NCI-H1930 (cell line): Measurements from ENCODE around the gene VDR.
A peak's percentile ranks its signal among the peaks of the same experiment; 100 is the strongest.
"Not testable (repeated sequence)": the region's sequence is repeated elsewhere in the genome, so short reads cannot be mapped to it uniquely, and the experiment has no call there.

ENCODE experiments used
- DNase-seq, 2 experiments: peaks; one replicate each; lab custom pipeline; 2025; lab: John Stamatoyannopoulos, UW

Gene VDR

DNA sequence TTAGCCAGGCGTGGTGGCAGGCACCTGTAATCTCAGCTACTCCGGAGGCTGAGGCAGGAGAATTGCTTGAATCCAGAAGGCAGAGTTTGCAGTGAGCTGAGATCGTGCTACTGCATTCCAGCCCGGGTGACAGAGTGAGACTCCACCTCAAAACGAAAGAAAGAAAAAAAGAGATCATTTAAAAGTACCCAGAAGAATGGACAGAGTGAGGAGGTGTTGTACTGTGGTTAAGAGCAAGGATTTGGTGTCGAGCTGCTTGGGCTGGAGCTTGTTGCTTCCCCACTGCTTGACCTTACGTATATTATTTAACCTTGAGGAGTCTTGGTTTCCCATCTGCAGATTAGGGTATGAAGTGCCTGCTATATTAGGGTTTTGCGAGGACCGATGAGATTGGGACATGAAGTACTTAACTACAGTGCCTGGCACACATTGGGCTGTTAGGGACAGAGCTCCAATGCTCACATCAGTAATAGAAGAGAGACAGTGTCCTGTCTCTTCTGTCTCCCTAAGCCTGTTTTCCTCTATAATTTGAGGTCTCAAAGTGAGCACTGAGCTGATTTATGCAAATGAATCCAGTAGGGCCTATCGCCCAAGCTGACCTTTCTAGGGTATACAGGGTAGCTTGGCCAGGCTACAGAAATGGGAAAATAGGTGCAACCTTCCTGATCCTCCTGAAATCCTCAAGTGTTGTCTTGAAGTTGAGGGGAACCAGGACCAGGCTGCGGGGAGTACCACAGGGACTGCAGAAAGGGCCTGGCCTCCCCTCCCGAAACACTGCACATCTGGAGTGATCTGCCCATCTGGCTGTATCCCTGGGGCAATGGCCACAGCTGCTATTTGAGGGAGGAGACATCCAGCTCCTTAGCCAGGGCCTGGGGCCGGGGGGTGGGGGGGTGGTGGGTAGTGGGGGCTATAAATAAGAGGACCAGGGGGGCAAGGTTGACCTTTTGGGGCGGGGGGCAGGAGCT lies 76.5 kb downstream of the VDR start:
- DNase-seq, result no peak

DNA sequence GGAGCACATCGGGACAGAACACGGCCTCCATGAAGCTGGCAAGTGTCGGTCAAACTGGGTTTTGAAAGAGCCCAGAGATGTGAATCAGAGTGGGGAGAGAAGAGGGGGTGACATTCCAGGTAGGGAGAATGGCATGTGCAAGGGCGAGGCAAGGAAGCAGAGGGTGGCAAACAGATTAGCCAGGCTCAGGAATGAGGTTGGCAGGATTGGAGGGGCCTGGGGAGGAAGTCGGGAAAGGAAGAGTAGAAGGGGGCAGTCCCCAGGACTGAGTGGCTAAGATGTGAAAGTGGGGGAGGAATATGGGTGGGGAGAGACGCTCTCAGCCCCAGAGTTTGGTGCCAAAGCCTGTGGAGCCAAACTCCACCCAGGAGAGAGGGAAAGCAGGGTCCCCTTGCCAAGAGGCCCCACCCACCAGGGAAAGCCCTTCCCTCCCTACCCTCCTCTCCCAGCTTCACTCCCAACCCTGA lies 79.6 kb downstream of the VDR start:
- DNase-seq, result no peak

DNA sequence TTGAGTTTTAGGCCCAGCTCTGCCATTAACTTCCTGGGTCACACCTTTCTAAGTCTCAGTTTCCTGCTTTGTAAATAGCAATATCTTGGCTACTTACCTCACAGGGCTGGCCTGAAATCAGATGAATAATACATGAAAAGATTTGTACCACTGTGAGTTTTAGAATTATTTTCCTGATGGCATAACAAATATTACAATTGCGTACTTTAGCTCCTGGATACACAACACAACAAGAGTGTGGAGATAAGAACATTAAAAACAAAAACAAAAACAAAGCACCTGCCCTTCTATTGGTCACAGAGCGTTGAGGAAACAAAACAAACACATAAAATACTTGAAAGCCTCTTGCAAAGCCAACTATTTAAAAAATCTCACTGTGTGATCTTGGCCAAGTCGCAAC lies 80.2 kb downstream of the VDR start:
- DNase-seq, result no peak

DNA sequence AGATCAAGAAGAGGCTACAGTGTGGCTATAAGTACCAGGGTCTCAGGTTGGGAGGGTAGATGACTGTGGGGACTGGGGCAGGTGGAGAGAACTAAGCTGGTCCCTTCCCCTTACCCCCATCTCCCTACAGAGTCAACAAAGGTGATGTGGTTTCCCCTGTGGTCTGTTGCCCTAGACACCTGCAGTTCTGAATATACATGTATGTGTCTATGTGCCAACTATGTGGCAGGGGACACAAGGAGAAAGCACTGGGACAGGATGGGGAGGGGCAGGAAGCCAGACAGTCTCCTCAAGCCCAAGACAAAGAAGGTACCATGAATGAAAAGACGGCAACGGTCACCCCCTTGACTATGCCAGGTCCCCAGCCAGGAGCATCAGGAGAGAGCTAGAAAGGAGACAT lies 80.6 kb downstream of the VDR start:
- no peak for DNase-seq

DNA sequence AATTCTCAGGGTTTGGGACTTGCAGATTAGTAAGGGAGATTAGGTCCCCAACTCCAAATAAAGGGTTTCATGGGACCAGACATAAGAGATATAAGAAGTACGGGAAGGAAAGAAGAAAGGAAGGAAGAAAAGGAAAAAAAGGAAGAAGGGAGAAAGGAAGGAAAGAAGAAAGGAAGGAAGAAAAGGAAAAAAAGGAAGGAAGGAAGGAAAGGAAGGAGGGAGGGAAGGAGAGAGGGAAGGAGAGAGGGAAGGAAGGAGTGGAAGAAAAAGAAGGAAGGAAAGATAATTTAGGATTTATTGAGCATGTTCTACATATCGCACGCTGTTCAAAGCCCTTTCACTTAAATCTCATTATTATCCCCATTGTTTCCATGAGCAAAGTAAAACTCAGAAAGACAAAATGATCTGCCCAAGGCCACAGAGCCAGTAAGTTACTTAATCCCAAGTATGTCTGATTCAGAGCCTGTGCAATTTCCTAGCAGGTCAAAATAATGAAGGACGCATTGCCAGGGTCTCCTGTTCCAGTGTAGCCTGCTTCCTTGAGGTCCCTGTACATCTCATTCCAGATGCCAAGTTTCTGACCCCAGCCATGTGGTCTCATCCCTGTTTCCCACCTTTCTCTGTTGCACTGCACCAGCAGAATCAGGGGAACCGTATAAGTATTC lies 81.2 kb downstream of the VDR start:
- DNase-seq, result no peak

DNA sequence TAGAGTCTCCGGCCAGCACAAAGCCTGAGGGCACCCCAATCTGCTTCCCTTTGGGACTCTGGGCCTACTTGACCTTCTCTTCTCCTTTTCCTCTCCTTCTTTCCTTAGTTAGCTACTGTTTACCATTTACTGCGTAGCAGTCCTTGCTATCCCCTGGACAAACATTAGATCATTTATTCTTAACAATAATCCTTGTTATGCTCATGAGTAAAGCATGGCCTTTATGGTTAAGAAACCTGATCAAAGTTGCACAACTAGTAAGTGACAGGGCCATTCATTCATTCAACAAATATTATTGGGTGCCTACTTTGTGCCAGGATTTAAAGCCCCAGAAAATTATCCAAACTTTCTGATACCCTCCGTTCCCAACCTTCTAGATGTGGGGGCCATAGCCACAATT lies 81.9 kb downstream of the VDR start:
- DNase-seq, result no peak

DNA sequence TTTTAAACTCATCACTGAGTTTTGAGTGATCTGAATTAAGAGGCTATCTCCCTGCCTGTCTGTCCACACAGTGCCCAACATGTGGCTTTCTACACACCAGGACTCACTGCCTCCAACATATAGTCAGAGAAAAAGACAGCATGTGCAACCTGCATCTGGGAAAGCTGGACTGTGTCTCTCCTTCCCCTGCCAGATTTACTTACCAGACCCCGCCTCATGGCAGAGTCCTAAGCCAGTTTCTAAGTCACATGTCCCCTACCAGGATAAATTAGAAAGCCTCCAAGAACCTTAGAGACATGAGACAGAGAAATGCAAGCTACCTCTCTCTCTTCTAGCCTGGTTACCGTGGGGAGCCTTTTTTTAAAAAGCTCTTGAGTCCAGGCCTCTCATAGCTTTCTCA lies 82.4 kb downstream of the VDR start:
- no peak for DNase-seq

DNA sequence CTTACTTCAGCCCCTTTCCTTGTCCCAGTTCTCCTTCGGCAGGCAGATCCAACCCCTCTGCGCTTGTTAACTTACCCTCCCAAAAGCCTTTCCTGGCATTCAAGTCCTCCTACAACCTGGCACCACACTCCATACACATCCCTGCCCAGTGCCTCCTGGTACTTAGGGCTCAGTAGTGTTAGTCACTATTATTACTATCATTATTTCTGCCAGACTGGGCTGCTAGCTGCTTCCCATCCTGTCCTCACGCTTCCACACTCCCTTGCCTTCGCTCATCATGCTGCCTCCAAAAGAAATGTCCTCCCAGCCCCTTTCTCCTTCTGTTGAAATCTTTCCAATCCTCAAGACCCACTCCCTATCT lies 83.5 kb downstream of the VDR start:
- DNase-seq, result no peak

DNA sequence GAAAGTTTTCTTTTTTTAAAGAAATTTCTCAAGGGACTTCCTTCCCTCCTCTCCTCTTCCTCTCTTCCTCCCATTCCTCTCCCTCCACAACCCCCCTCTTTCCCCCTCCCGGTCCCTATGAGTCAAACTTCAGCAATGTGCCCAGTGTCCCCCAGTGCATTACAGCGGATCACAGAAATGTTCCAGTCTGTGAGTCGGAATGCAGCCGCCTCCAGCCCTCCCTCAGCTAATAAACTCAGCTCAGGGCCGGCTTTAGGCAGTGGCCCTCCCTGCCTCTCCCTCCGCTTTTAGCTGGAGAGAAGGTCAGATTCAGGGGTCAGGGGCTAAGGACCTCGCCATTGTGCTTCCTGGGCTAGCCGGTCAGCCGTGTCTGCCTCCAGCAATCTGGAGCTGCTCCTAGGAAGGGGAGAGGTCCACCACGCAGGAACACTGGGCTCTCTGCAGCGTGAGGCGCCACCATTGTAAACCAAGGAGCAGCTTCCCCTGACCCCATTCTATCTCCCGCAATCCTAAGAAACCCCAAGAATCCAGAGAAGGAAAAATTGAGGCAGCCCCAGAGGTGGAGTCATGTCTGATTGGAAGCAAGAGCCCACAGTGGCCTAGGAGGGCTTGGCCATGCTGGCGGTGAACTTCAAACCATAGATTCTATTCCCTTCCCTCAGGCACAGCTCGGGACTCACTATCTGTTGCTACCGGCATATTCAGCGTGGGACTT lies 84.0 kb downstream of the VDR start:
- no peak for DNase-seq

DNA sequence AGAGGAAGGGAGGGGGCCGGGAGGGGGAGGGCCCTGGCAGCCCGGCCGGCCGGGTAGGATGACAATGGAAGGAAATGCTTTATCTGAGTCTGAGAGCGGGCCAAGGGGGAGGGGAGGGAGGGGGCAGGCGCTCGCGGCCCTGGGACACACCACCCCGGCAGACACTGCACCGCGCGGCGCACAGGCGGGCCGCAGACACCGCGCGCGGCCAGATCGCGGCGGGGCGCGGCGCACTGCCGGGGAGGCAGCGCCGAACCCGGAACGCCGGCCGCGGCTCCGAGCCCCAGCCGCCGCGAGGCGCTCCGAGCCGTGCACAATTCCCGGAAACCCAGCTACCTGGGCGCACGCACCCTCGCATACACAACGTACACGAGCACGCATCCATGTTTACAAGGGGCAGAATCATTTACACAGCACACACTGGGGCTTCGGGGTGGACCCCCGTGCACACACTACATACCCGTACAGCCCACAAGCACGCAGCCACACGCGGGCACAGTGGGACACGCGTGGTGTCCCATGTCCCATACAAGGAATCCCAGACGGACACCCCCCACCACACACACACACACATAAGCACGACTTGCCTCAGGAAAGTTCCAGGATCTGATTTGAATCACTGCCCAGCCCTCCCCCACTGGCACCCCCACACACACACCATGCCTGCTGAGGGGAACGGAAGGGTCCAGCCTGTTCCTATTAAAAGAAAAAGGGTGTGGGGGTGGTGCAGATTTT lies 84.7 kb downstream of the VDR start, which contains the start of gene HDAC7:
HDAC7 (minus strand) TSS at position 8 of the 735 bp plus-strand sequence. CDS start 118 bp downstream, outside the sequence.
- peak; percentile 17 to 25 for DNase-seq

DNA sequence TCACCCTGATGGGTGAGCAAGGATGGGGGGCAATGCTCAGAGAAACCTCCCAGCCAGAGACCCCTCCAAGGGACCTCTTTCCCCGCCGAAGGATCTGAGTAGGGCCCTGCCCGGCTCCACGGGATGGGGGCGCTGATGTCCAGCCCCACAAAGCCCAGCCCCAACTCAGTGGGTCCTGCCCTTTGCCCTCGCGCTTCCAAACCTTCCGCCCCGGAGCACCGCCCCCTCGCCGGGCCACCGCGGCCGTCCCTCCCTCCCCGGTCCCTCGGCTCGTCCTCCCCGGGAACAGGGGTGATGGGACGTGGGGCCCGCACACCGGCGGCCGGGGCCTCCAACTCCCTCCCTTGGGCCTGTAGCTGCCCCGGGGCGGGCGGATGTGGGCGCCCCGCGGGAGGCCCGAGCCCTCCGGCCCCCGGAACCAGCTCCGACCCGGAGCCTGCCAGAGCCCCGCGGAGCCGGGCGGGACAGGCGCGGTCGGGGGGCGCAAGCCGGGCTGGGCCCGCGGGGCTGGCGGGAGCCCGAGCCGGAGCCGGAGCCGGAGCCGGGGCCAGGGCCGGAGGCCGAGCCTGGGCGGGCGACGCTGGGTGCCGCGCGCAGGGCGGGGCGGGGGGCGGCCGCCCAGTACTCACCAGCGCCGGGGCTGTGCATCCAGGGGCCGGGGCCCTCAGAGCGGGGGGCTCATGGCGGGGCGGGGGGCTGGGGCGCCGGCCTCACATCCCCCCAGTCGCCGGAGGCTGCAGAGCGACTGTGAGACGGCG lies 85.5 kb downstream of the VDR start:
- no peak for DNase-seq

DNA sequence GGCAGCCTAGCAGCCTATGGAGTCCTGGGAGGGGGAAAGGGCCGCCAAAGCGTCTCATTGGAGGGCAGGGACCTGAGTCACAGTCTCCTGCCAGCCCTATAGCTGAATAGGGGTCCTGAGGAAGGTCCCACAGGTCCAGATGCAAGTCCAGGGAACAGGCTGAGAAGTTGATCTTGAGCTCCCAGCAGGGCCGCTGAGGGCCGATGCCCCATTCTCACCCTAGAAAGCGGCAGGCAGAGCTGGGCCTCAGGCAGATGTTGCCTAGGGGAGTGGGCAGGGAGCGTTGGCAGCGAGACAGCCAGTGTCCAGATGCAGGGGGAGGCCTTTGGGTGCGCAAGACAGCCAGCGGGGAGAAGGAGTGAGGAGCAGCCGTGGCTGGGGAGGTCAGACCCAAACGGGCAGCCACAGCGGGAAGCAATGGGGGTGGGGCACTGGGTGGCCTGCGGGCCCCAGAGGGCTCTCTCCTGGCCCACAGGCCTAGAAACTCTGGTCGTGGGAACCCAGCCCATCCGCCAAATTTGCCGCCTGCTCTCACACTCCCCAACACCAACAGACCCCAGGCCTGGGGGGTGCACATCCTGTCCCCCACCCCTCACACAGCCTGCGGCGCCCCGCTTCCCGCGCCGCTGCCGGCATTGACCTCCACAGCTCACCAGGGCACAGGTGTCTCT lies 86.2 kb downstream of the VDR start:
- DNase-seq, result no peak

DNA sequence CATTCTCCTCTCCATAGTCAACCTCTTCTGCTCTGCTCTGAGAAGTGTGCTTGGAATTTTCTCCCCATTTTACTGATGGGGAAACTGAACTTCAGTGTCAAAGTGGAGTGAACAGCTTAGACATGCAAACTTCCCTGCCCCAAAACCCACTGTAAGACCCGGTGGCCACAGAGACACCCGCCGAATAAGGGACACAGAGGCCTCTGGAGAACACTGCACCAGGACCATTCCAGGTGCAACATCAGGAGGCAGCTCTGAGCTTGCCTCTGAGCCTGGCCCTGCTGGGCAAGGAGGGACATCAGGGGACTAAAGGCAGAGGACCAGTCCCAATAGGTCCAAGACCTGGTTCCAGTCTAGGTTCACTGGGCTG lies 86.8 kb downstream of the VDR start:
- DNase-seq, result no peak

DNA sequence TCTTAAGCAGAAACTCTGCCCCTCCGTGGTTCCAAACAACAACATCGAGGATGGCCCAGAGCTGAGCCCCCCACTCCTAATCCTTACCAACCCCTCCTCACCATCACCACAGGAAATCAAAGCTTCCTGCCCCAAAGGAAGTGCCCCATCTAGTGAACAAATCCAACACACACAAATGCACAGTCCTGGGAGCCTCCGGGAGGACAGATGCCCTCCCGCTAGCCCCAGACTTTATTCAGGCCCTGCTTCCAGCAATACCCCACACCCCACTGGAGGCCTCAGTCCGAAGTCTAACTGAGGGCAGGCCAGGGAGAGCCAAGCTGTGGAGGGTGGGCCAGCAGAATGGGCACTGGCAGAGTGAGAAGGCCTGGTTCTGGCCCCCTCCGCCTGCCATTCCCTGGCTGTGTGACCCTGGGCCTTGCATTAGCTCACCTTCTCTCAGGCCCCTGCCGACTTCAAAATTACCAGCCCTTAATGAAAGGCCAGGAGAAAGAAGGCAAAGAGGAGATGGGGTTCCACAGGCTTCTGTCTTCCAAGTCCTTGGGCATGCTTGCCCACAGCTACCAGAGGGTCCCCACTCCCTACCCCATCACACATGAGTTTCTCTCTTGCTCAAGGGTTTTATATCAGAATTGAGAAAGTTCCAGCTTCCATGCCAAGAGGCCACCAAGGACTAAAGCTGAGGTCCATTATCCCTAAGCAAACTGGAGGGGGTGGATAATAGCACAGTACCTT lies 87.4 kb downstream of the VDR start:
- no peak for DNase-seq

DNA sequence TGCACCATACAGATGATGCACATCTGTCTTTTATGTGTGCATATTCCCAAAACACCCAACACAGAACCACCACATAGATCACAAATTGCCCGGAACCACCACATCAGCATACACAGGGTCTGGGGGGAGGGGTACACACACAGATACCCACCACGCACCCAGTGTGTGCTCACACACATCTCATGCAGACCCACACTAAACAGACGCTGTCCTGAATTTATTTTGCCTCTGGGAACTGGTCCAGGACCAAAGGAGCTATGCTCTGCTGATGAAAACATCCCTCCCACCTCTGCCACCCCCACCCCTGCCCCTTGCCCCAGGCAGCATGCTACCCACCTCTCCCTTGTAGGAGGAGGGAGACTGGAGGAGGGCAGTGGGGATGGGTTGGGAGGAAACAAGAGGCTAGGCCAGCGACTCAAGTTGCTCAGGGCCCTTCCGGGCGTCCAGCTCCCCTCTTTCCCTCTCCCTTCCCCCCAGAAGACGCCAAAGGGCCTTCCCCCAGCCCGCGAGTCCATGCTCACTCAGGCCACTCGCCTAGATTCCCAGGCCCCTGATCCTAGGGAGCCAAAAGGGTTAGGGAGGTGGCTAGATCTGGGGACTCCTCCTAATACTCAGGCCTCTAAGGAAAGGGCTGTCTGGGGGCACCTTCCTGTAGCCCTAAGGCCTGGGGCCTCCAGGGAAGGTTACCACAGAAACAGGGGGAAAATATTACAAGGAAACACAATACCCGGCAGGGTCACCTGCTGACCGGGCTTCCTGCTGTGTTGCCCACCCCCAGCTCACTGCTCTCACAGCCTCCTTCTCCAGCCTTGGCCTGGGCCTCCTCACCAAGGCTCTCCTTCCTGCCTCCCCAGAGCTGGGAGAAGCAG lies 88.2 kb downstream of the VDR start:
- DNase-seq, result no peak

DNA sequence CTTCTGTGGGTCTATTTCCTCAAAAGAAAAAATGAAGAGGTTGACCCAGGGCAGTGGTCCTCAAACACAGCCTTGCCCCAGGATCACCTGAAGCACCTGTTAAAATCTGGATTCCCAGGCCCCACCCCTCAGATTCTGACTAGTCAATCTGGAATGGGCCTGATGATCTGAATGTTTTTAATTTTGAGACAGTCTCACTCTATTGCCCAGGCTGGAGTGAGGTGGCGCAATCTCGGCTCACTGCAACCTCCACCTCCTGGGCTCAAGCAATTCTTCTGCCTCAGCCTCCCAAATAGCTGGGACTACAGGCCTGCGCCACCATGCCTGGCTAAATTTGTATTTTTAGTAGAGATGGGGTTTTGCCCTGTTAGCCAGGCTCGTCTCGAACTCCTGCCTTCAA lies 89.3 kb downstream of the VDR start:
- DNase-seq, result not testable (repeated sequence)

DNA sequence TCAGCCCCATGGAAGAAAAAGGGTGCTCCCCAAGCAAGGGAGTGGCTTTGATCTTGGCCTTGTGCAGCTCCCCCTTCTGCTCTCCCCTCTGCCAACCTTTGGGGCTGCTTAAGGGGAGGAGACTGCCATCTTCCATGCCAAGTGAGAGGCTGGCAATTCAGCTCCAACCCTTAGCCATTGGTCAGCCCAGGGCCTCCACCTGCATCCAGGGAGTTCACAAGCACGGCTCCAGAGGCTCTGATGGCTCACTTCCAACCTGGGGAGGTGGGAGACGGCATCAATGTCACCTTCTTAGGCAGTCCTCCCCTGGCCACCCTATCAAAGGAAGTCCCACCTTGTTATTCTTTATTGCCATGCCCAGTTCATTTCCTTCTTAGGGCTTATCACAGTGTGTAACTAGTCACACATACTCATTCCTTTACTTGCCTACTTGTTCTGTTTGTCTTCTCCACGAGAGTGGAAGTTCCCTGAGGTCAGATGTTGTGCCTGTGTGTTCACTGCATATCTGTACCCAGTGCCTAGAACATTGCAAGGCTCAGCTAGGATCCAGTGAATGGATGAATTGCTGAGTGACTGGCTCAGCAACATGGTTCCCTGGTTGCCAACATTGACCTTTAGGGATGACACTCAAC lies 90.1 kb downstream of the VDR start:
- DNase-seq, result no peak

DNA sequence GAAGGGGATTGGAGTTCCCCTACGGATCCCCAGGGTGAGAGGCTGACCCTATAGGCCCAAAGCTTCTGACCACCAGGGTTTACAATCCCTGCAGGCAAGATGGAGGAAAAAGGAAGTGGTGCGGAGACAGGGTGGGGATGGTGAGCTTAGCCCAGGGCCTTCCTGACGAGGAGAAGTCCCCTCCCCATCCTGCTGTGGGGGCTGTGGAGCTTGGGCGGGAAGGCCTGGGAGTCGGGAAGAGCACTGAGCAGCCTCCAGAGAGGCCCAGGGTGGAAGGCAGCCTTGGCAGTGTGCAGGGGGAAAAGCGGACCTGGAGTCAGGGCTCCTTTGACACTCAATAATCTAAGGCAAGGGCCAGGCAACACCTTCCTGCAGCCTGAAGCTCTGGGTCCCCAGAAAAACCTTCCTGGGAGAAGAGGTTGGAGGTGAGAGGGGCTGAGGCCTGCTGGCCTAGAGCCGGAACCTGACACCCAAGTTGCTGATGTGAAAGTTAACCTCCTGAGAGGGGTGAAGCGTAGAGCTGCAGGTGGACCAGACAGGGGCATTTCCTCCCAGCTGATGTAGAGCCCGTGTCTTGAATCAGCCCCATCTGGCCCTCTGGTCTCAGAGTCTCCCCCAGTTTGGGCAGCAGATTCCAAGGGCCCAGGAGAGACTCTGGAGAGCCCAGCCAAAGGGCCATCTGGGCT lies 91.1 kb downstream of the VDR start:
- no peak for DNase-seq
